Glomerular visceral epithelial cell (primary cell): Measurements from ENCODE around the gene PRKG2.
A peak's percentile ranks its signal among the peaks of the same experiment; 100 is the strongest.

Source experiments
- DNase-seq: peaks from one replicate; pipeline ENCODE4 v3.0.0-alpha.2; 2016; ENCODE audit errors: extremely low spot score

Gene PRKG2

DNA sequence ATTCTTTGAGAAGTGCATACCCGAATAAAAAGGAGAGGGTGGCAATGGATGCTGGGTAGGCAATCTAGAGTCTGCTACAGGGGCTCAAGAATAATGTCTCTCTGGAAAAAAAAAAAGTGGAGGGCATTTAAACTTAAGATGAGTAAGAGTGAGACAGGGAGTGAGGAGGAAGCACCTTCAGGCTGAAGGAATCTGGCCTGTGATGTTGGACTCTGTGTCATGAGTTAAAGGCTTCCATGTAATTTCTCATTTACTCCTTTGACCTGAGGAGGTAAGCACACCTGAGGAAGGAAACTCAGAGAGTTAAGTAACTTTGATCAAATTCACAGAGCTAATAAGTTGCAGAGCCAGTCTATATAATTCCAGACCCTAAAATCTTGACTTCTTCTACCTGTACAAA lies 3.2 kb upstream of the PRKG2 start:
- no peak for DNase-seq

DNA sequence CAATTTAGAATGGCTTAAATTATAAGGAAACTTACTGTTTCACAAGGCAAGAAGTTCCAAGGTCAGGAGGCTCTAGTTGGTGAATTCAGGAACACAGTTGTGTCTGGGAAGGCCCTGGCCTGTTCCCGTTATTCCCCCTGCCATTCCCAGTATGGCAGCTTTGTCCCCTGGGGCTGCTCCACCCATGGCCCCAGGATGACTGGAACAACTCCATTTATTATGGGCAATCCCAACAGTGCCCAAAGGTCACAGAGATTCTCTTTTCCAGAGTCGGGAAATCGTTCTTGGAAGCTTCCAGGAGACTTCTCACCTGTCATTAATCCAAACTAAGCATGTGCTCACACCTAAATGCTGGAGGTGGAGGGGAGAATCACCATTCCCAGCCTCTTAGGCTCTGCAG lies 2.8 kb upstream of the PRKG2 start:
- no peak for DNase-seq

DNA sequence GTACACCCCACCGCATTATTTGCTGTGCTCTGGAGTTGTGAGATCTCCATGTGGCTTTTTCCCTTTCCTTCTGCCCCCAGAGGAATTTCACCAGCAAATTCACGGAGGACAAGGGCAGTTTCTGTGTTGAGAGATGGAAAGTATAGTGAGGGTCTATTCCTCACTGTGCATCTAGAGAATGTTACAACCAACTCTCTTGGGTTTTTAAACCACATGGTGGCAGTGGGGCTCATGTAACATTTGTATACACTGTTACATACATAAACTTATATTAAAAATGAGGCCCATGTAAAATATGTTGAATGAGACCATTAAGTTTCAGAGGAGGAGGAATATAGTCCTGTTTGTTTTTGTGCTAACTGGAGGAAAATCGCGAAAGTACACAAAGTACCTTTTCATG lies 909 bp upstream of the PRKG2 start:
- DNase-seq: no peak

DNA sequence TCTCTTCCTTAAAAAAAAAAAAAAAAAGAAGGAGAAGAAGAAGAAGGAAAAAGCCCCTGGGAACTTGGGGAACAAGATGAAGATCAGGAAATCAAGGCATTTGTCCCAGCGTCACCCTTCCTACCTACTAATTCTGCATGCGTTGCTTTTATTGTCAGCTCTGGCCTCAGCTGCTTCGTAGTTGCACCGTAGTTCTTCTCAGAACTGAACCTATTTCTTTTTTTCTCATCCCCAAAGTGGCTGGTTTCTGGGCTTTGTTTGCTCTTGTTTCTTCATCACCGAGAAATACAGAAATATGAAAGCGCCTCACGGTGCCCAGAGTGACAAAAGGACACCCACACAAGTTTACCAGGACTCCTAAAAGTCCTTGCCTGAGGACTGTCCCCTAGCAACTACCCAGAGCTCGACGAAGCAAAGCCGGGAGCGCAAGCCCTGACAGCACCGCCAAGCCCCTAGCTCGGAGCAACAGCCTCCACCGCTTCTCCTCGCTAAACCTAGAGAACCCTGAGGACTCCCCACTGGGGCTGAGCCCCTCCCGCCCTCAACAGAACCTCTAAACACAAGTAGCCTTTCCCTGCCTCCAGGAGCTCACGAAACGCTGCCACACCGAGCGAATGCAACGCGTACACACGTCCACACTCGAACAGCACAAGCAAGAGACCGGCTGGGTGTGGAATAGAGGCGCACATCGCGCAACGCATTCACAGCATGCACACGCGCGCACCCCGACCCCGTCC lies 710 bp downstream of the PRKG2 start:
- peak; percentile 9 for DNase-seq

DNA sequence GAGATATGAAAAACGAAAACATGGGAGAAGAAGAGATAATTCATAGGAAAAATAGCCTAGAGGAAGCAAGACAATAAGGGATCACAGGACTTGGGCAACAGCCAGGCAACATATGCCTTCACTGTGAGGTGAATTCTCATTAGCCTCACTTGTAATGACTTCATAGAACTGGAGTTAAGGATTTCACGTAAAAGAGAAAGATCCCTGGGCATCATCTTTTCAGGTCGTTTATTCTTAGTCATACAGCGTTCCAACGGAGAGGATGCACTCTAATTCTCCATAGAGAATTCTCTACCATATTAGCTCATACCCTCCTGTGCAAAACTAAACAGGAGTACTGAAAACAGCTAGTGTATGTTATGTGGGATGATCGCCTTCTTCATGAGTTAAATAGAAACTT lies 1.4 kb downstream of the PRKG2 start:
- DNase-seq: no peak

DNA sequence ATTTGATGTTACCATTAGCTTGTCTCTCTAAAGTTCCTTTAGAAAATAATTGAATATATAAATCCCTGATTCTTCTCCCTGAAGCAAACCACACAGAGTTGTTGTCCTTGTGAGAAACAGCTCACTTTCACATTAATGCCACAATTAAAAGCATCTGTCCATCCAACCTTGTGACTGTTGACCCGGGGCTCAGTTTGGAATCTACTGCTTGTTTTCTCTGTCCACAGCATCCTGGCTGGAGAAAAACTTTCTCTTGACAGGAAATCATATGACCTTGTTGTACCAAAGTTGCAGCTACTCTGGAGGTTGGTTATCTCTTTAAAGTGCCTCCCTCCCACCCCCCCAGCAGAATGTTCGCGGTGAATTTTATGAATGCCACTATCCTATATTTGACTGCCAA lies 3.1 kb downstream of the PRKG2 start:
- no peak for DNase-seq

DNA sequence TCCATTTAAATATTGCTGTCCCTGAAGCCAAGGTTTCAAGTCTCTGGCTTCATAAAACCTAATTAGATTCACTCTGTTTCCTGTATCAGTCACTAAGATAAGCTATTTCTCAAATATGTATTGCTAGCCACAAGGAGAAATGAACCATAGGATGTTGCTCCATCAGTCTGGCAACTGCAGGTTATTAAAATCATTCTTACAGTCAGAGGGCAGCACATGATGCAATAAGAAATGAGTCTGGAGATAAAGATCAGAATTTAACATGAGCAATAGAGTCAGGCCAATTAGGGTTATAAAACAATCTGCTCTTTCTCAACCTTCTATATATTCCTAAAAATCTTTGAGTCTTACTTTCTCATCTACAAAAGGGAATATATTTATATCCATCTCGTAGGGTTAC lies 7.2 kb downstream of the PRKG2 start:
- no peak for DNase-seq

DNA sequence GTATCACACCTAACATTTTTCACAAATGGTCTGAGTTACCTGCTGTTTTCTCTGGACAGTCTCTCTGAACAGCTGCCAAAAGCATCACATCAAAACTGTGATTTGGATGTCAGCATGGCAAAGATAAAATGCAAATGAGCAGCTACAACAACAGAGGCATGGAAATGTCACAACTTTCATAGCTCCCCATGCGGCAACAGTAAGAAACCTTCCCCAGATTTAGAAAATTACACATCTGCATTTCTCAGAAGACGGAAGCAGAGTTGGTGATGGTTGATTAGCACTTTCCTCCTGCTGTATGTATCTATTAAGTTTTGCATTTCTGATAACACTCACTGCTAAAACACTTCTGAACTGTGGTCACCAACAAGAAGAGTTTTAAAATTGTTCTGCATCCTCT lies 9.7 kb downstream of the PRKG2 start:
- no peak for DNase-seq

DNA sequence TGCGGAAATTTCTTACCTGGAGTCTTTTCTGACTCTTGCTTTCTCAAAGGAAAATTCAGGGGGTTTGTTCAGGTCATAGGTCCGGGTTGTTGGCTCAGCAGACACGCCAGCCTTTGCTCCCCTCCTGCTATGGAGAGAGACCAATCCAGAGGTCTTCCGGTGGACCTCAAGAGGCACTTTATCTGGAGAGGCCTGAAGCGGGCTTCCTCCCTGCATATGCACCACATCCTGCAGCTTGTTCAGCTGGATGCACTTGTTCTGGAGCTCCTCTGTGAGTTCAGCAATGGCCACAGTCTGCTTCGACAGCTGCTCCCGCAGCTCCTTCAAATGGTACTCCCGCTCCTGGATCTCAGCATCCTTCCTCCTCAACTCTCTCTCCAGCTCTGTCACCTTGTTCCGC lies 10.5 kb downstream of the PRKG2 start:
- no peak for DNase-seq

DNA sequence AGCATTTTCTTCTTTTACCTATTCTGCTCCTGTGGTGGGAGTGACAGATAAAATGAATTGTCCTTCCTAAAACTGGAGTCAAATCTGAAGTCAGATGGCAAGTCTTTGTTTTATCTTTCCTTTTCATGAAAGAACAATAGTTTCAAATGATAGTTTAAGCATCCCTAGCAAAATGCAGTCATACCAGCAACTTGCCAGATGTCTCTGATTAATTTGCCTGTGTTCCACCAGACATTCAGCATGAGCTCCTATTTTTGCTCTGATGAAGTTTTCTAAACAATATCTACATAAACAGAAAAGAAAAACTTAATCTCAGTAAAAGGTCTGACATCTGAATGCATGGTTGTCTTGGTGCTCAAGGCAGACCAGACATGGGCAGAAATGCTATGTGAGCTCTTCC lies 15.2 kb downstream of the PRKG2 start:
- DNase-seq: no peak

DNA sequence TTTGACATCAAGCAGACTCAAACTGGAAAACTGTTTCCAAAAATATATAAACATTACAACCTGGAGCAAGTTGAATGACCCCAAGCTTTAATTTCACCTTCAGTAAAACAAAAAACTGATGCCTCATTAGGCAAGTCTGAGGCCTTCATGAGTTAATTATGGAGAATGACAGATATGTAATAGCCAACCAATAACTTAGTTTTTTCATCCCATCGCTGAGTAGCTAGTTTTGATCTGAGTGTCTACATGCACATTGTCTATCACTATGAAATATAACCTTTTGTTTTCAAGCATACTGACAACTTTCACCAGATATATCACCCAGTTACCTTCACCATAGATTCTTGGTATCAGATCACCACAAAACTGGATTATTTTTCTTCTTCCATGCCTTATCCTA lies 16.4 kb downstream of the PRKG2 start:
- no peak for DNase-seq

DNA sequence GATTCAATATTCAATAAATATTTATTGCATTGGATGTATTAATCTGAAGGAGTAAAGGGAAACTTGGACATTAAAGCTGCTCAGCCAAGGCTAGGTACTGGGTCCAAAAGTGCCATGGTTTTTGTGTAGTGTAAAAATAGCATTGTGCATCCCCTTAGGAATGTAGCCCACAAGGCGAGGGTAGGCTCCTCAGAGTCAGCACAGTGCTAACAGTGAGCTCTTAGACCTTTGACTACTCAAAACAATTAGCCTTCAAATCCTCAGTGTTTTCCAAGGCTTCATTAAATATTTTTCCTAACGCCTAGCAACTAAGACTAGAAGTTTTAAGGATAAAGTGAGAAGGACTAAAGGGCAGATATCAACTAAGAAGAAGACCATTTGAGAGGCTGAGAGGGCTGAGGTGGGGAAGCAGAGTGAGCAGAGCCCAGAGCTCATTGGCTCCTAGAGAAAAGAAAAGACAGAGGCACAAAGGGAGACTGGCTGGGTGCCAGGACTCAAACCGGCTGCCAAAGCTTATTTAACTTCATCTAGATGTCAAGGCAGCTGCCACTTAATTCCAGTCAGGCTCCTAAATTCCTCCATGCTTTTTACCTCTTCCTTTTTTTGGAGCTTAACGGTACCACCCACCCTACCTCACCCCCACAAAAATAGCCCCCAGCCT lies 17.0 kb downstream of the PRKG2 start:
- DNase-seq: no peak

DNA sequence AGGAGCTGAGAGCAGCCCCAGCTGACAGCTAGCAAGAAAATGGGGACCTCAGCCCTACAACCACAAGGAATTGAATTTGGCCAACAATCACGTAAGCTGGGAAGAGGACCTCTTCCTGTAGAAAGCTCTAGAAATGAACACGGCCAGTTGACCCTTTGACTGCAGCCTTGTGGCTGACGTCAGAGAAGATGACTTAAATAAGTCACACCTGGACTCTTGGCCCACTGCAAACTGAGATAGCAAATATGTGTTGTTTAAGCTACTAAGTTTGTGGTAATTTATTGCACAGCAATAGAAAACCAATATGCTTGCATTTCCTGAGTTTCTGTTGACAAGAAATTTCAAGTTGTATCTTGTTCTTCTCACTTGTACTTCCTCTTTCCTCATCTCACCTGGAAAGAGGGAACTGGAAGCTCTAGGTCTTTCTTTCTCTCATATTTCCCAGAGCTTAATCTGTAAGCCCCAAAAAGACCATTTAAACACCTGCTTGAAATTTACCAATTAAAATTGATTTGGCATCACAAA lies 18.8 kb downstream of the PRKG2 start:
- DNase-seq: no peak

DNA sequence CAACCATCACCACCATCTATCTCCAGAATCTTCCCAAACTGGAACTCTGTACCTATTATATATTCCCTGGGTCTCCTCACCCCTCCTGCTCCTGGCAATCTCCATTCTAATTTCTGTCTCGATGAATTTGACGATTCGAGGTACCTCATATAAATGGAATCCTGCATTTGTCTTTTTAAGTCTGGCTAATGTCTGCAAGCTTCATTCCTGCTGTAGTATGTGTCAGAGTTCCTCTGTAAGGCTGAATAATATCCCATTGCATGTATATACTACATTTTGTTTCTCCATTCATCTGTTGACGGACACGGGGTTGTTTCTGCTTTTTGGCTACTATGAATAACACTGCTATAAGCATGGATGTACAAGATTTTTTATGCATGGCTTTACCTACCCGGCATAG lies 19.5 kb downstream of the PRKG2 start:
- no peak for DNase-seq

DNA sequence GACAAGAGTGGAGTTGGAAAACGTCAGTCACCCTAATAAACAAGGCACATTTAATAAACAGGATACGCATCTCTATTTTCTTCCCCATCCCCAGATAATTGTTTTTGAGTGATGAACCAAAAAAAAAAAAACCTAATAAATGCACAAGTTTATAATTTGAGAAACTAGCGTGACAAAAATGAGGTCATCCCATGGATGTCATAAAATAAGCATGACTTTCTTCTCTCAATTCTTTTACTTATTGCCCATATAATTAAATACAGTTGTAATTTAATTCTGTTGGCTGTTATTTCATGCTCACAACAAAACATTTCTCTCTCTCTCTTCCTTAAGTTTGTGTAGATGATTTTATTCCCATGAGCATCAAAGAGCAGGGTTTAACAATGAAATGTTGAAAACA lies 20.7 kb downstream of the PRKG2 start:
- no peak for DNase-seq

DNA sequence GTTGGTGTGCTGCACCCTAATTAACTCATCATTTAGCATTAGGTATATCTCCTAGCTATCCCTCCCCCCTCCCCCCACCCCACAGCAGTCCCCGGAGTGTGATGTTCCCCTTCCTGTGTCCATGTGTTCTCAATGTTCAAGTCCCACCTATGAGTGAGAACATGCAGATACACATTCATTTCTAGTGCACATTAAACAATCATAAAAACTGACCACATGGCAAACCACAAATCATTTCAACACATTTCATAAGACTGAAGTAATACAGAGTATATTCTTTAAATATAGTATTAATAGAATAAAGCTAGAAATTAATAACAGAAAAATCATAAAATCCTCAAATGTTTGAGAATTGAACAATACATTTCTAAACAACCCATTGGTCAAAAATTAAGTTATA lies 34.1 kb downstream of the PRKG2 start:
- peak; percentile 12 for DNase-seq

DNA sequence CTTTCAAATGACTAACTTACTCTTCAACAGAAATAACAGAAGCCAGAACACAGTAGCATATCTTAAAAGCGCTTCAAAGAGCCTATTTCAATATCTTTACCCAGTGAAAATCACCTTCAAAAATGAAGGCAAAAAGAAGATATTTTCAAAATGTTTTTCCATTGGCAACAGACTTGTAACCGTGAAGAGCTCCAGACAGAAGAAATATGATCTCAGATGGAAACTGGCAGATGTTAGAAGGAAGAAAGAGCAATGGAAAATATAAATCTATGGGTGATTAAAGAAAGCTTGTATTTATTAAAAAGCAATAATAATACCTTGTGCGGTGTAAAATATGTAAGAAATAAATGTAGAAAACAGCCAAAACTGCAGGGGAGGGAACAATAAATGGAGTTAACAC lies 35.7 kb downstream of the PRKG2 start:
- DNase-seq: no peak

DNA sequence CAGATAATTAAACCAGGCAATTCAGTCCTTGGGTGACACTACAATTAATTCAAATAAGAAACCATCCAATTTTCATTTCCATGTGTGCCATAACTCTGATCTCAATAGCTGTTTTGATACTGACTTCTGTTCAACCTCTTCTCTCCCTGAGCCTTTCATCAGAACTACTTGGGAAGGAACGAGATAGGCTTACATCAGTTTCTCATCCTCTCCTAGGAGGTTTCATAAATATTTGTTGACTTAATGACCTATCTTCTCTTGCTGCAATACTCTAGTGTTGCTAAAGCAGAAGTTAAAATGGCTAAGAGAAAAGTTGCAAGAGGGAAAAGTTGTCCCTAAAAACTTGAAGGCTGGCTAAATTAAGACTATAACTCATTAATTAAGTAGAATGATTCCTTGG lies 41.8 kb downstream of the PRKG2 start:
- DNase-seq: no peak

DNA sequence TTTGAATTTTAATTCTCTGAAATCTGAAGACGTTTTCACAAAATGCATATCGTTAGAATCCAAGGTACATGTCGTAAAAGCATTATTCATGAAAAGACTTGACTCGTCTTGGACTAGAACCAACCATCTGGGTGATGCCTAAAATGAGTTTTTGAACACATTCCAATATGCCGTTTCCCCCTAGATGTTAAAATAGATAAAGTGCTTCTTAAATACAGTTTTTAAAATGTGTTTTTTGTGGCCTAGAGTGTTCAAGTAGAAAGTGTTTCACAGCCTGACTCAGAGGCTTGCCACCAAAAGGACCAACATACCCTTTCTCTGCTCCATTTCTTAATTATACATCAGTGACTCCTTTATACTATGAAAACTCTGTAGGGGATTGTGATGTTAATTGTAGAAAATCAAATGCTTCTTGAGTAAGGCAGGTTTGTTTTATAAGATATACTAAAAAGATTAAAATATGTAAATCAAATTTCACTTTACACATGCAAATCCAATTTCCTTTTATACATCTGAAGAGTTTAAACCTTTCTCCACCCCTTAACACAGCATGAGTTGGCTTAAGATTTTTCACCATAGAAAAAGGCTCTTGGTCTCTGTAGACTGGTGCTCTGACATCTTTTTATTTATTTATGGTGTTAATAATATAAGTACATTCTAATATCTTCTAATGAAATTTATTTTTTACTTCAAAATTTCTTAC lies 48.4 kb downstream of the PRKG2 start:
- DNase-seq: no peak

DNA sequence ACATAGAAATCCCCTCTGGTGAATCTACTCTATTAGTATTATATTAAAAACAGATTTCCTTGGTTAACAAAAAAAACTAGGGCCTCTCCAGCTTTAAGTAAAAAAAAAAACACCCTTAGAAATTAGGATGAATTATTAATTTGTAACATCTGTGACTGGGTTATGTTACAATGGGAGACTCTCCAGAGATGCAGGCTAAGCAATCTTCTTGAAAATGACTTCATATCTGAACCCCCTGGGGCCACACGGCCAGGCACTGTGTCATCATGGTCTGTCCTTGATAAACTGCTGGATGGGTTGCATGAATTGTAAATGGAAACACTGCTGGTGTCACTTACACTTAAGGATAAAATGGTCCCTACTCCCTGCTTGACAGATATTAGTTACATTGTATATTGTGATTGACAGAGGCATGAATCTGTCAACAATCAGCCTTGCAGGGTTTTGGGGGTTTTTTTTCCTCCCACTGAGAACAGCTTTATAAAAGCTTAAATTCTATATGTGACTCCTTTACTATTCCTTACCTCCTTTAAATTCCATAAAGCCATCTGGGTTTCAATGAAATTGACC lies 49.1 kb downstream of the PRKG2 start:
- no peak for DNase-seq

DNA sequence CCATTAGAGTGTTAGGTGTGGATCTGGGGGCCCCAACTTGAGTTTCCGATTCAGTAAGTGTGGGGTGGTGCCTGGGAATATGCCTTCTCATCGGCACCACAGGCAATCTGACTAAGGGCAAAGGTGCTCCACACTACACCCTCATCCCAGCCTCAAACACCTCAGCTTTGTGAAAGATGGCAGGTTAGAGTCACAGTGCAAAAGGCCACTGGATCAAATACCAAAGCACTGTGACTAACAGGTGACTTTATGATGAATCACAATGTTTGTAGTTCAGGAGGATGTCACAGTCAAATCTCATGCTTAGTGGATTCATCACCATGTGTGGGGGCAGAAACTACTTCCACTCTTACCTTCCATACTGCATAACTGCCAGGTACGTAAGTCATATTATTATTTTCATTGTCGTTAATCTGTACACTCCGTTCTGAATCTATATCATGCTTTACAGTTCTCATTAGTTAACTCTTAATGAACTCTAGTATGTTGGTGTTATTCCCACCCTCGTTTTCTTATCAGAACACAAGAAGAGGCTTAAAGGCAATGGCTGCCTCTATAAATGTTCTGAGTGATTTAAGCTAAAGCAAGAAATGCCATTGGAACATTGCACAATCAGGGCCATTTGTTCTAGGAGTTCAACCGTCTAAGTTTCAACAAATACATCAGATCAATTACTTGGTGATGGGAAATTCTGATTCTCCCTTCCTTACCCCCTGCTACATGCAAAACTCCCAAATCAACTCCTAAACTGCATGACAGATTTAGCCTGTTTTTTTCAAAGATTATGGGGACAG lies 50.2 kb downstream of the PRKG2 start:
- DNase-seq: peak; percentile 39

DNA sequence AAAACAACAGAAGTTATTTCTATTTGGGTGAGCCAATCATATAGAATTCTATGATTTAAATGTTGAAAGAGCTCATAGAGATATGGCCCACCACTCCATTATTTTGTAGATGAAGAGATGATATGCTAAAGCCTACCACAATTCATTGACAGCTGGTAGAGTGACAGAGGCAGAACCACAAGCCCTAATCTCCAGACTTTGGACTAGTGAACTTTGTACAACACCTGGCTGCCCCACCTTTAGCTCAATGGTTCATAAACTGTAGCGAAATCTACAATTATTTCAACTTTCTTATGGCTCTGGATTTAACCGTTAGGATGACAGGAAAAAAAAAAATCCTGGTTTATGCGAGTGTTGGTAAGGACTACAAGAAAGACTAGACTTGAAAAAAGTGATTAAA lies 50.9 kb downstream of the PRKG2 start:
- DNase-seq: no peak
